GM18526 (cell line): Measurements from ENCODE around the gene PRPF6.
A peak's percentile ranks its signal among the peaks of the same experiment; 100 is the strongest.

ENCODE experiments used
- POLR2A ChIP-seq: IDR thresholded peaks from 3 replicates; pipeline ENCODE4 v1.6.1; 2011; ENCODE audit not compliant: insufficient read length; ENCODE audit errors: extremely low read depth

PRPF6 gene

GRCh38 chr20:63966172-63966943 lies 14.6 kb upstream of the PRPF6 start:
- no peak for TF ChIP-seq POLR2A

- no peak for TF ChIP-seq POLR2A
Observed at GRCh38 chr20:63966944-63967322, 14.0 kb upstream of the PRPF6 start.

- TF ChIP-seq POLR2A, result no peak
Observed at GRCh38 chr20:63967330-63968135, 13.4 kb upstream of the PRPF6 start.

GRCh38 chr20:63968136-63968927 lies 12.6 kb upstream of the PRPF6 start:
- no peak for TF ChIP-seq POLR2A

- TF ChIP-seq POLR2A, result no peak
Observed at GRCh38 chr20:63968928-63969760, 11.8 kb upstream of the PRPF6 start.

- peak; percentile 38 for TF ChIP-seq POLR2A
Observed at GRCh38 chr20:63969838-63970713, 10.9 kb upstream of the PRPF6 start, which contains the start of gene ZNF512B. ZNF512B (minus strand) TSS chr20:63969930; CDS start chr20:63967950, 1,980 bp downstream.

- TF ChIP-seq POLR2A, result no peak
Observed at GRCh38 chr20:63970714-63971431, 10.1 kb upstream of the PRPF6 start.

- no peak for TF ChIP-seq POLR2A
Observed at GRCh38 chr20:63972312-63973159, 8.4 kb upstream of the PRPF6 start.

- TF ChIP-seq POLR2A, result no peak
Observed at GRCh38 chr20:63973160-63973479, 7.8 kb upstream of the PRPF6 start.

- TF ChIP-seq POLR2A, result no peak
Observed at GRCh38 chr20:63973636-63974401, 7.1 kb upstream of the PRPF6 start.

GRCh38 chr20:63974402-63975200 lies 6.3 kb upstream of the PRPF6 start:
- TF ChIP-seq POLR2A, result no peak
